ENCODE data around the gene RPS27.
"Not testable (repeated sequence)": the region's sequence is repeated elsewhere in the genome, so short reads cannot be mapped to it uniquely, and the experiment has no call there.

The RPS27 gene

GRCh38 chr1:153961421-153961820 is 29.1 kb upstream of the RPS27 start:
- no peak for DNase-seq (ENCODE audit: low read depth)

GRCh38 chr1:153962088-153963029 is 28.2 kb upstream of the RPS27 start:
- no peak for DNase-seq (ENCODE audit: low read depth)

GRCh38 chr1:153963030-153963849 is 27.3 kb upstream of the RPS27 start, which contains the start of gene SLC39A1:
Gene SLC39A1, minus strand, starts transcription at chr1:153963537. Its CDS starts 822 bp downstream, at chr1:153962715.
- DNase-seq (ENCODE audit: low read depth) = peak; percentile 94

- DNase-seq (ENCODE audit: low read depth) = no peak
Measured at GRCh38 chr1:153963850-153964331, 26.7 kb upstream of the RPS27 start.

- peak; percentile 98 for DNase-seq (ENCODE audit: low read depth)
Measured at GRCh38 chr1:153967107-153967999, 23.2 kb upstream of the RPS27 start, which contains the start of gene CREB3L4. Gene CREB3L4, plus strand, starts transcription at chr1:153967902. Its CDS starts 624 bp downstream, at chr1:153968526.

- DNase-seq (ENCODE audit: low read depth) = no peak
Measured at GRCh38 chr1:153968000-153968363, 22.6 kb upstream of the RPS27 start.

- no peak for DNase-seq (ENCODE audit: low read depth)
Measured at GRCh38 chr1:153968408-153968807, 22.2 kb upstream of the RPS27 start.

GRCh38 chr1:153968972-153969371 is 21.6 kb upstream of the RPS27 start:
- no peak for DNase-seq (ENCODE audit: low read depth)

GRCh38 chr1:153970346-153970745 is 20.2 kb upstream of the RPS27 start:
- DNase-seq (ENCODE audit: low read depth) = no peak

GRCh38 chr1:153973071-153973470 is 17.5 kb upstream of the RPS27 start:
- no peak for DNase-seq (ENCODE audit: low read depth)

- DNase-seq (ENCODE audit: low read depth) = no peak
Measured at GRCh38 chr1:153973525-153973924, 17.0 kb upstream of the RPS27 start.

GRCh38 chr1:153976819-153977249 is 13.7 kb upstream of the RPS27 start:
- no peak for DNase-seq (ENCODE audit: low read depth)

- DNase-seq (ENCODE audit: low read depth) = peak; percentile 60
Measured at GRCh38 chr1:153977250-153978240, 13.0 kb upstream of the RPS27 start, which contains the start of gene JTB. Gene JTB, minus strand, starts transcription at chr1:153977674. Its CDS starts 422 bp downstream, at chr1:153977252.

- no peak for DNase-seq (ENCODE audit: low read depth)
Measured at GRCh38 chr1:153978274-153978909, 12.2 kb upstream of the RPS27 start.

- not testable (repeated sequence) for DNase-seq (ENCODE audit: low read depth)
Measured at GRCh38 chr1:153979091-153979490, 11.5 kb upstream of the RPS27 start.

GRCh38 chr1:153981735-153982134 is 8.8 kb upstream of the RPS27 start:
- not testable (repeated sequence) for DNase-seq (ENCODE audit: low read depth)

GRCh38 chr1:153984123-153984894 is 6.3 kb upstream of the RPS27 start:
- no peak for DNase-seq (ENCODE audit: low read depth)

GRCh38 chr1:153985341-153985912 is 5.1 kb upstream of the RPS27 start:
- DNase-seq (ENCODE audit: low read depth) = peak; percentile 81
